HT-29 (cell line): ENCODE measurements around the gene DDB1. TPM values are rescaled to one million over a fixed set of nuclear protein-coding genes. Genes with fewer than 3 reads are reported as not detected.

ENCODE experiments used
- DNase-seq: peaks from one replicate; pipeline ENCODE4 v3.0.0-alpha.2; 2015; ENCODE audit warnings: low spot score
- total RNA-seq: library from RNA; depleted of rRNA; stranded (reverse); fragments of >200 nt; shearing (Covaris generic); gene quantifications from 2 replicates; pipeline ENCODE4 v1.2.3, GENCODE V29; 2014

Gene DDB1
- total RNA-seq, 1 experiment from 2014 or later, result 321 TPM

DNA sequence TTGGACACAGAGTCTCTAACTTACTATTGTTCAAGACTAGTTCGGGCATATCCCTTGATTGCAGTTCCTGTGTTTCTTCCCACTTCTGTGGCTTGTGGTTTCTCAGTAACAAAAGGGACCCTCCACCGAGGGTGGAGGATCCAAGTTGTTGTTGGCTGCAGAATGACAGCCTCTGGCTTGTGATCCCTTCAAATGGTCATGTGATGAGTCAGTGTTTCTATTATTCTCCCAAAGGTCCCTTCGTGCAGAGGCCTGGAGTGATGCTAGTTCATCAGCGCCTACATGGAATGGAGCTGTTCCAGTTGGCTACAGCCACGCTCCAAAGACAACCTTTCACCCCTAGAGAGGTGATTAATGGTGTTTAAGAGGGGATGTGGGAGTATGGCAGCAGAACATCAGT, 35.2 kb downstream of the DDB1 start:
- DNase-seq, result no peak

DNA sequence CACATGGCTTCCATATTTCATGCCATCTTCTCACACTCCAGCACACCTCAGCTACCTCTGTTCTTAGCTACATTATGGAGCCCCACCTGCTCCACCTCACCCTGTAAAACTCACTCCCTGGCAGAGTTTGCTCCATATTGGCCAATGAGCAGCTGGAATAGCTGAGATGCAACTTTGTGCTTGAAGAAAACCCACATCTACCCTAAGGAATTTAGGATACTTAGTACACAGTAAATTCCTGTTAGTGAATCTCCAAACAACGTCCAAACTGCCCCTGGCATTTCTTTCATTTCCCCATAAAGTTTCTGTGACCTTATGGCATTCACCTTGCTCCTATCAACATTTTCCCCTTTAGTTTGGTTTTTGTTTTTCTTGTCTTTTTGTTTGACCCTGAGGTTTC, 35.6 kb downstream of the DDB1 start:
- no peak for DNase-seq

DNA sequence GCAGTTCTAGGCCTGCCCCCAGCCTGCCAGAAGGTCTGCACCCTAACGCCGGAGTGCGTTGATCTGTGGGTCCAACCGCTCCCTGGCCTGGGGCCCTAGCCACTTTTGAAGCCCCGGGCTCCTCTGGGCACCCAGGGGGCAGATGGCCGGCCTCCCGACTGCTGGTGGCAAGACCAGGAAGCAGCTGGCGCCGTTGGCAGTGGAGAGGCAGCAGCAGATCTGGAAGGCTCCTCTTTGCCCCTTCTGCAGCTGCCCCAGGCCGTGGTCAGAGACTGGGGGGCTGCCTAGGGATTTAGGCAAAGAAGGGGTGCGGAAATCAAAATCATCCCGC, 37.3 kb downstream of the DDB1 start:
- DNase-seq, result no peak

DNA sequence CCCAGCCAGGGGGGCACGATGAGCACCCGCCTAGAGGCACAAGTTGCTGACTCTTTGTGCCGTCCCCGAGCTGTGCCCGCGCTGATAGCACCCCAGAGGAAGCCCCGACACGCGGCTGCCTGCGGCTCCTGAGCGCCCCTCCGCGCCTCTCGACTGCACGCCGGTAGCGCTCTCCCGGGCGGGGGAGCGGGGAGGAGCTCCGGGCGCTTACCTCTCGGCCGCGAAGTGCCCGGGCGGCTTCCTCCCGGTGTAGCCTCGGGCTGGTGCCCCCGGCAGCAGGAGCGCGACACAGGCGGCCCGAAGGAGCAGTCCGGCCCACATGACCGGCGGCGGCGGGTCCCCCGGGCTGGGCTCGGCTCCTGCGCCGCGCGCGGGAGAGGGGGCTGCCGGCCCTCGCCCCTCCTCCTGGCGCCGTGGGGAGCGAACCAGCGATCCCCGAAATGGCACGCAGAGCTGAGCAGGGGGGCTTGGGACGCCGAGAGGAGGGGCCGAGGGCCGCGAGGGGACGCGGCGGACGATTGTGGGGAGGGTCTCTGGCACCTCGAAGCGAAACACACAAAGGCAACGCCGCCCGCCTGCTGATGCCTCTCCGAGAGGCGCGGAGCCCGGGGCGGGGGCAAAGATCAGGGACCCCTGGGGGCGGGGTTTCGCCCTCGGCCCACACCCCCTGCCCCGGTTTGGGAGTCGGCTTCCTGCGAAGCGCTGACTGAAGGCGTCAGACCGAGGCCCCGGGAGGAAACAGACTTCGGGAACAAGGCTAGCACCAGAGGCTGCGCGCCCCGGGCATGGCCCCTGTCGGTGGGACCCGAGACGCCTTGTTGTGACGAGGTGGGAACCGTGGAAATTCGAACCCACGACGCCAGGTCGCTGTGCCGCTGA, 37.9 kb downstream of the DDB1 start, which contains the start of gene VWCE:
Gene VWCE (minus strand): TSS at position 600 of the 879 bp plus-strand sequence. CDS start 279 bp downstream, at position 321.
- peak; percentile 59 for DNase-seq

DNA sequence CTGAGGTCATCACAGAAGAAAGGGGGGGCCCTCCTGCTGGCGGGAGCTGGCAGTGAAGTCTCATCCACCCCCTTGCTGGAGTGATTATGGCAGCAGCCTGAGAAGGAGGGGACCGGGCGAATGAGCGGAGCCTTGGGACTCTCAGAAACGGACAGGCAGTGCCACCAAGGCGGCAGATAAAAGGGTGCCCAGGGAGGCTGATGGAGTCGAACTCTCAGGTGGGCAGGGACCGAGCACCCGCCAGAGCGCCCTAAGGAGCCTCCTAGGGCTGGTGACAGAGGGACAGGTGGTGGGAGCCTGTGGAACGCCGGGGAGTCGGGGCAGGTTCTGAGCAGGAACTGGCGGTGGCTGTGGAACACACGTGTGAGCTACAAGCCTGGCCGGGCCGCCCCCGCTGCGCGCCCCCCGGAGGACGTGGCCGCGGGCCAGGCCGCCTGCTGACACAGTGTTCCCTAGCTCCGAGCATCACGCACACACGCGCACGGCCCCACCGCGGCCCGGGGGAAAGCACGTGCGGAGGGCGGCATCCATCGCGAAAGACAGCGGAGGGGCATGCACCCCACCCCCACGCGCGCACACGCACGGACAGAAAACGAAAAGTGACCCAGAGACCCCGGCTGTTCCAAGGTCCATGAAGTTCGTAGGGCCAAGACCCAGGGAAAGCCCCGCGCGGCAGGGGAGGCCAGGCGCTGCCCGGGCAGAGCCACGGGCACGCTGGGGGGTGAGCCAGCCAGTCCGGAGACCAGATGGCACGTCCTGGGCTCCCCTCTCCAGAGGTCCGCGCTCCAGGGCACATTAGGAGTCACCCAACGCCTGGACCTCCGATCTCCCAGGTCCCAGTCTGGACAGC, 38.8 kb downstream of the DDB1 start:
- peak; percentile 44 for DNase-seq

DNA sequence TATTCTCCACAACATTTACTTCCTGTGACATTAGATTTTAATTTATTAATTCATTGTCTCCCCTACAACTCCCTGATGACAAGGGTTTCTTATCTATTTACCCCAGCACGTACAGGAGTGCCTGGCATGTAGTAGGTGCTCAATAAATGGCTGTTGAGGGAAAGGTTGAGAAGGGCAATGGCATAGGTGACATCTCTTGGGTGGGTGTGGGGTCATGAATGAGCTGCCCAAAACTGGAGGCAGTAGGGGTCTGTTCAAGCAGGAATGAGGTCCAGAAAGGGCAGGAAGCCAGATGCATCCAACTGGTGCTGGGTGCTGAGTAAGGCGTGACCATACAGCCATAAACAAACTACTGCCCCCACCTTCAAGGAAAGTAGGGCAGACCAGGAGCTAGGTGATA, 40.5 kb downstream of the DDB1 start:
- no peak for DNase-seq

DNA sequence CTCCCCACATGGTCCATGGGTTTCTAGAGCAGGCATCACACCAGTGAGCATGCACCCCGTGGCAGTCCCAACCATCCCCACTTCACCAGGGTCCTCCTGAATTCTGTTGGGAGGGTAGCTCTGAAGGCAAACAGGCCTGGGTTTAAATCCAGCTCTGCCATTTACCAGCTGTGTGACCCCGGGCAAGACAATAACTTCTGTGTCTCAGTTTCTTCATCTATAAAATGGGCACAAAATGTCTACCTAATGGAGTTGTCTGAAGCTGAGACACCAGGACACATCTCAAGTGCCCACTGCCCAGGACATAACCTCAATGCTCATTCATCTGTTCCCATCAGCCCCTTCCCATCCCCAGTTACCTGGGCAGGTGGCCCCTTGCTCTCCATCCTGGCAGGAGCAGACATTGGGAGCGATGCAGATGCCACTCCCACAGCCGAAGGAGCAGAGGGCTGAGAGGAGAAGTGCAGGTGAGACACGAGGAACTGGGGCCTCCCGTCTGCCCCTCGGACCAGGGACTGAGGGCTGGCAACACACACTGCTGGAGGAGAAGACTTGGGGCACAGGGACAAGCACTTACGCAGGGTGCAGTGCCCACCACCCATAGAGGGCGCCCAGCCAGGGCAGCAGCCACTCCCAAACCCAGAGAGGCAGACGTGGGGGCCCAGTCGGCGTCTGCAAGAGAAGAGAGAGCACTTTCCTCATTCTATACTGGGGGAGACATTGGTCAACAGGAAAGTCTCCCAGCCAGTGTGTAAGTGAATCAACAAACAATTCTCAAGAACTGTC, 41.8 kb downstream of the DDB1 start:
- DNase-seq, result no peak

DNA sequence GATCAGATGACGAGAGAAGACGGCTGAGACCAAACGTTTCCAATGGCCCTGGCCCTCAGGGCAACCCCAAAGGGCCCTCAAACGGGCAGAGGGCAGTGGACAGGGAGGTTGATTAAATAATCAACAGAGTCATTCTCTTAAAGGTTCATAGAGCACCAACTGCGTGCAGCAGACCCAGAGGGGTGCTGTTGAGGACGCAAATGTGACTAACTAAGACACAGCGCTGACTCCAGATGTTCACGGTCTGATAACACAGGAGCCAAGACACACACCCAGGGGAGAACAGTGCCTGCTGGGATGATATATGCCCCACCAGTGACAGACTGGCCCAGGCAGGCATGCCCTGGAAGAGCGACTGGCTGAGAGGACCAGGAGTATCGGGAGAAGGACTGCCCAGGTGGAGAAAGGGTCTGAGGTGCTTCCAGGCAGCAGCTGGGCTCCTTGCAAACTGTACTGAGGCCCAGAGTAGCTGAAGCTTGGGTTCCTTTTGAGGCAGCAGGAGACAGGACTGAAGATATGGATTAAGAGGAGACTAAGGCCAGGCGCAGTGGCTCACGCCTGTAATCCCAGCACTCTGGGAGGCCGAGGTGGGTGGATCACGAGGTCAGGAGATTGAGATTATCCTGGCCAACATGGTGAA, 45.4 kb downstream of the DDB1 start:
- no peak for DNase-seq

DNA sequence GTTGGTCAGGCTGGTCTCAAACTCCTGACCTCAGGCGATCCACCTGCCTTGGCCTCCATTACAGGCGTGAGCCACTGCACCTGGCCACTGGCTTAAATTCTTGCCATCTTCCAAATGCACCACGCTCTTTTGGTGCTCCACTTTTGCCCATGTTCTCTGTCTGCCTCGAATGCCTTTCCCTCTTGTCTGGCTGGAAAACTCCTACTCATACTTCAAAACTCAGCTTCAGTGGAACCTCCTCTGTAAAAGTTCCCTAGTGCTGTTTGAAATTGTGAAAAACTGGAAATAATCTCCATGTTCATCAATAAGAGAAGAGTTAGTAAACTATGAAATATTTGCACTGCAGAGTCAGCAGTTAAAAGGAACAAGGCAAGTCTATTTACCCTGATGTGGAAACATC, 49.3 kb downstream of the DDB1 start:
- DNase-seq, result no peak

DNA sequence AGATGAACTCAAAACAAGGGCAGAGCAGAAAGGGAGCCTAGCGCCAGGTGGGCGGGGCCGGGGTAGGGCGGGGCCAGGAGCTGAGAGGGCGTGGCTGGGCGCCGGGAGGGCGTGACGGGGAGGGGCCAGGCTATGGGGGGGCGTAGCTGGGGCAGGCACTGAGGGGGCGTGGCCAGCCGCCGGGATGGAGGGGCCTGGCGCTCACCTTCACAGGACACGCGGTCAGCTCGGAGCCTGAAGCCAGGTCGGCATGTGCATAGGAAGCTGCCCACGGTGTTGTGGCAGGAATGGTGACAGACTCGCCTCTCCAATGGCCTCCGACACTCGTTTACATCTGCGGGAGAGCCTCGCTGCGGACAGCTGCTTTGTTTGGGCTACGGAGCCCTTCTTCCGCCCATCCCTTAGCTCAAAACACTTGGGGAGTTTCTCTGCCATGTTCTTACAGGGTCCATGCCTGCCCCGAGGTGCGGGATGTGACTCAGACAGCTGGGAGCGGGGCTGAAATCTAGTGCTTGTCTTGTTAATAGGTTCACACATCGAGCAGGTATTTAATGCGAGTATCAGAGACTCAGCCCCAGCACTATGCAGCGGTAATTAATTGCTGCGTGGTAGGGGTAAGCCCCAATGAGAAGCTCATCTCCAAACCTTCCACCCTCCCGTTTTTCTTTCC, 51.2 kb downstream of the DDB1 start:
- DNase-seq, result peak; percentile 80

DNA sequence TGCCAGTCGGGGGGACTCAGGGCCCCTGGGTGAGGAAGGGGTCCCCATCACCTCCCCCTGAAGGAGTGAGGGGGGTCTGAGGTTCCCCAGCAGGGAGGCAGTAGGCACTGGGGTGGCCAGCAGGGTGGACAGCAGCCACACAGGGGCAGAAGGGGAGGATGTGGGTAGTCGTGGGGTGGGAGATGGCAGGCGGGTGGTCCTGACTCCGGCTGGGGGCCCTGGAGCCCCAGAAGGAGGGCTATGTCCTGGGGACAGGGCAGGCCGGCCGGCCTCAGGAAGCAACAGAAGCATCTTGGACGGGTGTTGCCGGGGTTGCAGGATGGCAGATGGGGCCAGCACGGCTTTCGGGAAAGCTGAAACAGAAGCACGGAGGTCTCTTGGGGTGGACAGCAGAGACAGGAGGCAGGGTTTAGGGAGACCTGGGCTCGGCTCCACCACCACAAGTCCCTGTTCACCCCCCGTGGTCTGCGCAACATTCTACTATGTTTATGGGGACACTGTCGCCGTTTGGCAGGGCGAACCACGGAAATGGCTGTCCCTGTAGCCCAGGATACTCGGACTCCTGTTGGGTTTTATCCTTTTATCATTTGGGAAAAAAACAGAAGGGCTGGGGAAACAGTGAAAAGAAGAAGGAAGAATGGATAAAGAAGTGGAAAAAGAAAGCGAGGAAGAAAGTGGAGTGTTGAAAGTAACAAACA, 51.9 kb downstream of the DDB1 start:
- DNase-seq, result no peak

DNA sequence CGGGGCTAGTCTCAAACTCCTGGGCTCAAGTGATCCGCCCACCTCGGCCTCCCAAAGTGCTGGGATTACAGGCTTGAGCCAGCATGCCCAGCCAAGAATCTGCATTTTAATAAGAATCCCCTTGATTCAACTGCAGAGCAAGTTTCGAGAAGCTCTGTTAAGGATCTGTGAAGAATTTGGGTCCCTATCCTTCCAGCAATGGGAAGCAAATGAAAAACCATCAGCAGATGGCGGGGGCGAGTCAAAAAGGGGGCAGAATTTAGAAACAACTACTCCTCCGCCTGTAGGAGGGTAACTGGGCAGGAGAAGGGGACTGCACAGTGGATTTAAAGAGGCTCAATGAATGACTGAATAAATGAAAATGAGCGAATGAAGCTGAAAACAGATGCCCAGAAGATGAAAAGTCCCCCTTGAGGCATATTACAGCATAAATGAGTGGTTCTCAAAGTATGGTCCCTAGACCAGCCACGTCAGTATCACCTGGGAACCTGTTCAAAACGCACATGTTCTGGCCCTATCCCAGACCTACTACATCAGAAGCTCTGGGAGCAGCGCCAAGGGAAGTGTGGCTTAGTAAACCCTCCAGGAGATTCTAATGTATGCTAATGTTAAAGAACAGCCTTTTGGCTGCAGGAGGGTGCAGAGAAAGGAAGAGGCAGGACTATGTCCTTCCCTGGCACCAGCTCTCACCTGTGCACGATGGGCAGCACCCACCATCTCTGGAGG, 52.8 kb downstream of the DDB1 start:
- DNase-seq, result no peak

DNA sequence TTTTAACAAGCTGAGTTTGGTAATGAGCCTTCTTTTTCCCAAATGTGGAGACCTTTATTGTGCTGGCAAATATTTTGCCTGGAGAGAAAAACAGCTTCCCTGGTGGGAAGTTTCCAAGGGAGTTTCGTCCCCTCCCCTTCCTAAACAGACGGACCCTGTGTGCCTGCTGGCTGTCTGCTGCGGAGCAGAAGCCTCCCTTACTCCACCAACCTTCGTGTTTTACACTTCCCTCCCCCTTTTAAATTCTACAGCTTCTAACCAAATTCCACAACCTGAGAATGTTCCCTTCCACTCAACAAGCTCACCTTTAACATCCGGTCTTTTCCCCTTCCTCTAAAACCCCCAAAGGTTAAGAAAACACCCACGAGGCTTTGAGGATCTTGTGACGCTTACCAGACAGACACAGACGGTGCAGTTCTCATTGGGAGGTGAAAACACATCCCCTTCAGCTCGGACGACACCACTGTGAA, 54.9 kb downstream of the DDB1 start:
- no peak for DNase-seq

DNA sequence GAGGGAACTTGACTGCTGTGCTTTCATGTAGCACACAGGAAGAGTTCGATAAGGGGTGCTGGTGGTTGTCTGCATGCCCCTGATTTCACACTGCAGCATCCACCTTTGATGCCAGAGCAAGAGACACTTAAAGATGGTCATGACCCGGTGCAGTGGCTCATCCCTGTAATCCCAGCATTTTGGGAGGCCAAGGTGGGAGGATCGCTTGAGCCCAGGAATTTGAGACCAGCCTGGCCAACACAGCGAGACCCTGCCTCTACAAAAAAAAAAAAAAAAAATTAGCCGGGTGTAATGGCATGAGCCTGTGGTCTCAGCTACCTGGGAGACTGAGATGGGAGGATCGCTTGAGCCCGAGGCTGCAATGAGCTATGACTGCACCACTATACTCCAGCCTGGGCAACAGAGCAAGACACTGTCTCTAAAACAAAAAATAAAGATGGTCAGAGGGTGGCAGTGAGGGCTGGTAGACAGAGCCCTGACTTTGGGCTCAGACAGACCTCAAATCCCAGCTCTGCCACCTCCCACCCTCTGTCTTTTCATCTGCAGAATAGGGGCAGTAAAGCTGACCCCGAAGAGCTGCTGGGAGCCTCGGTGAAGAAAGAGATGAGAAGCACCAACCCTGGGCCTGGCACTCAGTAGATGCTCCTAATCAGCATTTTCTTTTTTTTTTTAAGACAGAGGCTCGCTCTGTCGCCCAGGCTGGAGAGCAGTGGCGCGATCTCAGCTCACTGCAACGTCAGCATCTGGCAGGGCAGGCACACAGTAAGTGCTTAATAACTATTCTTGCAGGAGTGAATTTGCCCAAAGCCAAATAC, 55.5 kb downstream of the DDB1 start:
- DNase-seq, result no peak

DNA sequence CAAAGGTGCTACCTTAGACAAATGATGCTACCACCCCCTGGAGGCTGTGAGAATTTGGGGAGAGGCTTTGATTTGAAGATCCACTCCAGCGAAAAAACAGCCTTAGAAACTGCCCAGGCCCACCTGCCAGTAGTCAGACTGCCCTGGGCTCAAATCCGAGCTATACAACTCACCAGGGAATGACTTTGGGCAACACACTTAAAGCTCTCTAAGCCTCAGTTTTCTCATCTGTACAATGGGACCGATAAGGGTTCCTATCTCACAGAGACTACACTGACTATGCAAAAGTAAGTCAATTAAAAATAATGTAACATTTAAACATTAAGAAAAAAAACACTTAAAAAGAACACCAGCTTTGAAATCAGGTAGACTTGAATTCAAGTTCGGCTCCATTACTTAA, 57.7 kb downstream of the DDB1 start:
- DNase-seq, result no peak

DNA sequence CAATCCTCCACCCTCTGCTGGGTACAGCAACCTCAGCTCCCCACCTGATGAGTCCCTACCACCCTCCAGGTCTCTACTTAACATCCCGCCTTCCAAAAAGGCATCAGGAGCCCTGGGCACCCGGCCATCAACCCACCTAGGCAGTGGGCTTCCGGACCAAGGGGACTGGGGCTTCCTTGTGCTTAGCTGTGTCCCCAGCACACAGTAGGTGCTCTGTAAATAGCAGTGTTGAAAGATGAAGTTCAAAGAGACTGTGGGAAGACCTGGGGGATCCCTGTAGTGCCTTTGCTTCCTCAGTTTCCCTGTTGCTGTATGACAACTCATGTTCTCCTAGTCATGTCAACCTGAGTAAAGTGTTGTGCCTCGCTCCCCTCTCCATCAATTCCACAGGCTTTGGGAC, 58.8 kb downstream of the DDB1 start:
- no peak for DNase-seq

DNA sequence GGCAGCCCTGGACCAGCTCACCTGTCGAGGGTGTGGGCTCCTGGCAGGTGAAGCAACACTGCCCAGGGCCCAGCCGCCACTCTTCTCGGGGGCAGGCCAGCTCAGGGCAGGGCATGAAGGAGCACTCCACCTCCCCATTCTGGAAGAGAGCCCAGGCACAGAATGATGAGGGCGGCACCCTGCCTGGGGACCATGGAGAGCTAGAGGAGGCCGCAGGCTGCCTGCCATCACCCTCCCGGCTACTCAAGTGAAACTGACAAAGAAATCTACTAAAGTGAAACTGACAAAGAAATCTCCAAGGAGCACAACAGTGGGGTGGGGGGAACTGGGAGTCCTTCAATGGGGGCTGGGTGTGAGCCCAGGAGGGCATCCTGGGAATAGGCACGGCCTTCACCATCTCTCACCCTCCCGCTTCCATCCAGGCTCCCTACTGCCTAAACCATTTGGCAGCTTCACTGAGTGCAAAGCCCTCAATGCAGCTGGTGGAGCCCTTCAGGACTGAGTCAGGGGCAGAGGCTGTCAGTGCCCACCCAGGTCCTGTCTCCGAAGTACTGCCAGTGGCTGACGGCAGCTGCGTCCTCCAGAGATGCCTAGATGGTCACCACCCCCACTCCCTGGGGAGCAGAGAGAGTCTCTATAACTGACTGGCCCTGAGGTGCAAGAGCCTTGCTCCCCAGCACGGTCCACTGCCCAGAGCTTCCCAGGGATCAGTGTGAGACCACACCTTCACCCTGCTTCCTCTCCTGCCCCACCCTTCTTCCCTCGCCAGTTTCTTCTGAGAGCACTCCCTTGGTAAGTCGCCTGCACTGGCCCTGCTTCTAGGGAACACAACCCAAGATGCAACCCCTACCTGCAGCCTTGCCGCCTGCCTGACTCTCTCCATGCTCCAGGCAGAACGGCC, 59.5 kb downstream of the DDB1 start:
- DNase-seq, result no peak

DNA sequence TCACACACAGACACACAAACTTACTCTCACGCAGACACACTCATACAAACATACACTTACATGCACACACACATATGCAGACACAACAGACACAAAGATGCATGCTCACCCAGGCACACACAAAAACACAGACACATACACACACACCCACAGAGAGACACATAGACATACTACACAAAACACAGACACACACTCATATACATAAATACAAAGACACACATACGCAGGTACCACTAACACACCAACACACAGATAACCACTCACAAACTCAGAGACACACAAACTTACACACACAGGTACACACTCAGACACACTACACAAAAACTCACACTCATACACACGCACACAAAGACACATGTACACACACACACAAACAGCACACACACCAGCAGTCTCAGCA, 60.2 kb downstream of the DDB1 start:
- no peak for DNase-seq
